Activated CD4-positive, alpha-beta T cell treated with anti-CD3 and anti-CD28 coated beads, Interleukin-2, amount 50 U/mL, for 24 hours (primary cell): ENCODE results near the gene CD58.
A peak's percentile ranks its signal among the peaks of the same experiment; 100 is the strongest.
"Not testable (repeated sequence)": the region's sequence is repeated elsewhere in the genome, so short reads cannot be mapped to it uniquely, and the experiment has no call there.

Source experiments
- DNase-seq, 2 donors: peaks; one replicate each; pipeline ENCODE4 v3.0.0-alpha.2; 2020; ENCODE audit warnings: low read depth in 1 of 2, low spot score in 1 of 2

The CD58 gene

GRCh38 chr1:116593401-116593800 lies 22.6 kb upstream of the CD58 start:
- not testable (repeated sequence) for DNase-seq

- not testable (repeated sequence) for DNase-seq
Observed at GRCh38 chr1:116591951-116592605, 21.3 kb upstream of the CD58 start.

GRCh38 chr1:116591006-116591950 lies 20.5 kb upstream of the CD58 start:
- DNase-seq = not testable (repeated sequence)

- DNase-seq = not testable (repeated sequence)
Observed at GRCh38 chr1:116590359-116591005, 19.7 kb upstream of the CD58 start.

GRCh38 chr1:116589101-116589735 lies 18.4 kb upstream of the CD58 start:
- DNase-seq = not testable (repeated sequence)

GRCh38 chr1:116587501-116588227 lies 16.8 kb upstream of the CD58 start:
- no peak for DNase-seq

- no peak for DNase-seq
Observed at GRCh38 chr1:116586741-116587143, 15.9 kb upstream of the CD58 start.

GRCh38 chr1:116585886-116586285 lies 15.1 kb upstream of the CD58 start:
- DNase-seq = no peak

GRCh38 chr1:116581323-116581885 lies 10.6 kb upstream of the CD58 start:
- DNase-seq = no peak

GRCh38 chr1:116580446-116581322 lies 9.9 kb upstream of the CD58 start:
- no peak for DNase-seq

- DNase-seq = no peak
Observed at GRCh38 chr1:116579259-116579875, 8.5 kb upstream of the CD58 start.

- DNase-seq = no peak
Observed at GRCh38 chr1:116578581-116578980, 7.8 kb upstream of the CD58 start.

GRCh38 chr1:116577759-116578314 lies 7.0 kb upstream of the CD58 start:
- no peak for DNase-seq

- peak in 1 of 2 donors; percentile 60 for DNase-seq
Observed at GRCh38 chr1:116574581-116575291, 3.9 kb upstream of the CD58 start.

- no peak for DNase-seq
Observed at GRCh38 chr1:116573431-116574095, 2.7 kb upstream of the CD58 start.

- no peak for DNase-seq
Observed at GRCh38 chr1:116572771-116573430, 2.1 kb upstream of the CD58 start.

GRCh38 chr1:116572099-116572498 lies 1.3 kb upstream of the CD58 start:
- DNase-seq = no peak
